CMK (cell line): ENCODE results near the gene IGSF22.
"Not testable (repeated sequence)": the region's sequence is repeated elsewhere in the genome, so short reads cannot be mapped to it uniquely, and the experiment has no call there.

Experiments used
- DNase-seq: peaks from one replicate; pipeline ENCODE4 v3.0.0-alpha.2; 2010; ENCODE audit warnings: low read depth

The IGSF22 gene

DNA sequence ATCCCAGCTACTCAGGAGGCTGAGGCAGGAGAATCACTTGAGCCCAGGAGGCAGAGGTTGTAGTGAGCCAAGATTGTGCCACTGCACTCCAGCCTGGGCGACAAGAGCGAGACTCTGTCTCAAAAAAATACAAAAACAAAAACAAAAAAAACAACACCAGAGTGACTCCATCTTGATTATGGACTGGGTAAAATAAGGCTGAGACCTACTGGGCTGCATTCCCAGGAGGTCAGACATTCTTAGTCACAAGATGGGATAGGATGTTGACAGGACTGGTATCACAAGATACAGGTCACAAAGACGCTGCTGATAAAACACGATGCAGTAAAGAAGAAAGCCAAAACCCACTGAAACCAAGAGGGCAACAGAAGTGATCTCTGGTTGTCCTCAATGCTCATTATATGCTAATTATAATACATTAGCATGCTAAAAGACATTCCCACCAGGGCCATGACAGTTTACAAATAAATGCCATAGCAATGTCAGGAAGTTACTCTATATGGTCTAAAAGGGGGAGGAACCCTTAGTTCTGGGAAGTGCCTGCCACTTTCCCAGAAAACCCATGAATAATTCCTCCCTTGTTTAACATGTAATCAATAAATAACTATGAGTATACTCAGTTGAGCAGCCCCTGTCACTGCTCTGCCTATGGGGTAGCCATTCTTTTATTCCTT, 34.4 kb downstream of the IGSF22 start:
- DNase-seq = not testable (repeated sequence)

- no peak for DNase-seq
Observed at GRCh38 chr11:18684267-18684666, 41.7 kb downstream of the IGSF22 start.

- DNase-seq = no peak
Observed at GRCh38 chr11:18682466-18682865, 43.5 kb downstream of the IGSF22 start.

DNA sequence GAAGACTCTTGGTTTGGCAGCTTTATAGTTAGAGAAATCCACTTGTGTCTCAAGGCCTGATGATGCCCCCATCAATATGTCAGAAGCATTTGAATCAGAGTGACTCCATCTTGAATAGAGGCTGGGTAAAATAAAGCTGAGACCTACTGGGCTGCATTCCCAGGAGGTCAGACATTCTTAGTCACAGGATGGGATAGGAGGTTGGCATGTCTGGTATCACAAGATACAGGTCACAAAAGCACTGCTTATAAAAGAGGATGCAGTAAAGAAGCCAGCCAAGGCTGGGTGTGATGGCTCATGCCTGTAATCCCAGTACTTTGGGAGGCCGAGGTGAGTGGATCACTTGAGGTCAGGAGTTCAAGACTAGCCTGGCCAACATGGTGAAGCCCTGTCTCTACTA, 44.0 kb downstream of the IGSF22 start:
- not testable (repeated sequence) for DNase-seq

DNA sequence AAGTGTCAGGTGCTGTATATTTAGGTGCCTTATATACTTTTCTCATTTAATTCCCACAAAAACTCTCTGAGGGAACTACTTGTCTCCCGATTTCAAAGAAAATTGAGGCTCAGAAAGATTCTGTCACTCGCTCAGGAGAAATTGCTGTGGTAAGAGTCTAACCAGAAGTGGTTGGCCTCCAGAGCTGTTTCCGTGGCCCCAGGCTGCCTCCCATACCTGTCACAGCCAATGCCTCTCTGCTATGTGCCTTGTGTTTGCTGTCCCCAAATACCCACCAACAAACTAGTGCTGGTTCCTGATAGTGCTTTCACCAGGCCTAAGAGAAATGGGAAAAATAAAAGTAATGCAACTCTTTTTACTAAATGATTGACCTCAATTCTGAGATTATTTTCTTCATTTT, 48.4 kb downstream of the IGSF22 start:
- DNase-seq = no peak

DNA sequence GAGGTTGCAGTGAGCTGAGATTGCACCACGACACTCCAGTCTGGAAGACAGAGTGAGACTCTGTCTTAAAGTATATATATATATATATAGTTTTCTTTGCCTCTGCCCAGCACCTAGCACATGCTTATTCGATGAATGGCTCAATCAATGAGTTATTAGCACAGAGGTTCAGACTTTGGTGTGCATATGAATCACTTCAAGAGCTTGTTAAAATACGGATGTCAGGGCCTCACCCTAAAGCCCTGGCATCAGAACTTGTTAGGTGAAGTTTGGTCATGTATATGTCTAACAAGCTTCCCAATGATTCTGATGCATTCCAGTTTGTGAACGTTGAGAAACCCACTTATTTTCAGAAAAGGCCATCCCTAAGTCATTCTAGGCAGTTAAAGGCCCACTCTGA, 49.2 kb downstream of the IGSF22 start:
- no peak for DNase-seq

DNA sequence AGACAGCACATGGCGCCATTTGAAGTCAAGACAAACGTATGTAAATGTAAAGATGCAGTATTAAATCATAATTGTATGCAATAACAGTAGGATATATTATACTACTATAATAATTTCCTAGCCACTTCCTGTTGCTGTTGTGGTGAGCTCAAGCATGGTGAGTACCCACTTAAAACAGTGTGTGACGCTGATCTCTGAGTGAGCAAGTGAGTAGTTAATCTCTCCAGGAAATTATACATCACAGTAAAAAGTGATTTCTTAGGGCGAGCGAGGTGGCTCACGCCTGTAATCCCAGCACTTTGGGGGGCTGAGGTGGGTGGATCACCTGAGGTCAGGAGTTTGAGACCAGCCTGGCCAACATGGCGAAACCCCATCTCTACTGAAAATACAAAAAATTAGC, 53.8 kb downstream of the IGSF22 start:
- DNase-seq = not testable (repeated sequence)

DNA sequence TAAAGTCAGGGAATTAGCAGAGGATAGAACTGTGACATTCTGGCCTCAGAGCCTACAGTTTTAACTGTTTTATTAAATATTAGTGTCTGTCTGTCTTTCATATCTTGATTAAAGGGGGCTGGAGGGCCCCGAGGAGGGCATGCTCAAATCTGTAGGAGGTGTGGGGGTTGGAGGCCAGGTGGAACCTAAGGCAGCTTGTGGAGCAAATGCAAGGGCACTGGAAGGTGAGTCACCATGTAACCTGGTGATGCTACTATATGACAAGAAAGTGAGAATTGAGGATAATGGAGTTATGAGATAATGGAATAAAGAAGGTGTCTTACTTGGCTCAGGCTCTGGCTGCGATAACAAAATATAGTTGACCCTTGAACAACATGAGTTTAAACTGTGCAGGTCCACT, 54.7 kb downstream of the IGSF22 start:
- DNase-seq = no peak

GRCh38 chr11:18669711-18670110, 56.3 kb downstream of the IGSF22 start:
- no peak for DNase-seq

DNA sequence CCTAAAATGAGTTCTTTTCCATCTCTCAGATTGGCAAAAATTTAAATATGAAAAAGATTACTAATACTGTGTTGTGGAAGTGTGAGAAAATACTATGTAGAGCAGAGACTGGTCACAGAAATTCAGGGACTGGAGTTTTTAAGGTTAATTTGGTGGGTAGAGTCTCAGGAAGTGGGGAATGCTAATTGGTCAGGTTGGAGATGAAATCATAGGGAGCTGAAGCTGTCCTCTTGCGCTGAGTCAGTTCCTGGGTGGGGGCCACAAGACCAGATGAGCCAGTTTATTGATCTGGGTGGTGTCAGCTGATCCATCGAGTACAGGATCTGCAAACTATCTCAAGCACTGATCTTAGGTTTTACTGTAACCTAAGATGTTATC, 56.8 kb downstream of the IGSF22 start:
- no peak for DNase-seq

DNA sequence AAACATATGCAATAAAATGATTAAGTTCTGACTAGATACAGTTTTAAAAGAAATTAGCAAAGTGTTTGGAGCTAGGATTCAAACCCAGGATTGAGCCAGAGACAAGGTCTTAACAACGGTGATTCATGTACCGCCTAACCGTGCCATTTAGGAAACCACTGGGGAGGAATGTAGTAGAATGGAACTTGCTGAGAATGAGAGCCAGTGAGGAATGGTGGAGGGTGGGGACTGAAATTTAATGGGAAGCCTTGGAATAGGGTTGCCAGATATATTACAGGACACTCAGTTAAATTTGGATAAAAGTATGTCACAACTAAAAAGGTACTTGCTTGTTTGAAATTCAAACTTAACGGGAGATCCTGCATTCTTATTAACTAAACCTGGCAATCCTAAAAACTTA, 57.9 kb downstream of the IGSF22 start:
- no peak for DNase-seq

- DNase-seq = not testable (repeated sequence)
Observed at GRCh38 chr11:18665353-18665872, 60.6 kb downstream of the IGSF22 start.

GRCh38 chr11:18657673-18658072, 68.3 kb downstream of the IGSF22 start:
- DNase-seq = no peak
